ENCODE data around the gene IMPDH2. TPM values are rescaled to one million over a fixed set of nuclear protein-coding genes. Genes with fewer than 3 reads are reported as not detected.
"Not testable (repeated sequence)": the region's sequence is repeated elsewhere in the genome, so short reads cannot be mapped to it uniquely, and the experiment has no call there.

The IMPDH2 gene
- total RNA-seq, 2 donors from 2014 or later, result 198 to 454 TPM

DNA sequence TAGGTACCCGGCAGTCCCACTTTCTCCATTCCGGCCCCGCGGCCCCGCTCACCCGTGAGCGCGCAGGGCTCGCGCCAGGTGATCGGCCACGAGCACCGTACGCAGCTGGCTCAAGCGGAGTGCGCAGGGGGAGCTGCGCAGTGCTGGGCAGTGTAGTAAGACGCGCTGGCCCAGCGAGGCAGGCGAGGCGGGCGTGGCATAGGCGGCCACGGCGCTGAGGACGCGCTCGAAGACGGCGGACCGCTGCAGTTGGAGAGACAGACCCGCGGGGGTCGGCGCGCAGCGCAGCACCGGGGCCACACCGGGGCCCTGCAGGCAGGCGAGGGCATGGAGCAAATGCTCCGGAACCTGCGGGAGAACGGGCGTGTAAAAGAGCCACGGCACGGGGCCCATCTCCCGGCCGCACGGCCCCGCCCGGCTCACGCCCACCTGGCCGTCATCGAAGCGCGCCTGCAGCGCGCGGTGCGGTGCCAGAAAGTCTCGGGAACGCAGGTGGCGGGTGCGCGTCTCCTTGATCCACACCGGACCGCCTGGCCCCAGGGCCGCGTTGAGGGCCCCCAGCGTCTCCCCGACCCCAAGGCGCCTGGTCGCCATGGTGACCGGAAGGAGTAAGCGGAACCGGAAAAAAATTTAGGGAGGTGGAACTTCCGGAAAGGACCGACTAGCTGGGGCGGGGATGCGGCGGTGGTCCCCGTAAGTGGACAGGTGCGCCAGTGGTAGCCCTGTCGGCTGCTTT is 11.1 kb downstream of the IMPDH2 start, which contains the start of gene DALRD3:
DALRD3 (minus strand) TSS at position 610 of the 736 bp plus-strand sequence; CDS start at position 594, 16 bp downstream.
- no peaks in the 10 kb centered on the region for H3K36me3 Mint-ChIP-seq
- peak; percentile 75 for DNase-seq (ENCODE audit: low spot score)
- H3K9me3 Mint-ChIP-seq, result no peaks in the 10 kb centered on the region
- peak within 1 kb of the TSS; percentile 93 for H3K4me3 Mint-ChIP-seq
- peaks cover 19 to 23% of the 10 kb centered on the region in 2 donors for H3K4me1 Mint-ChIP-seq (ENCODE audit: low read depth in 2 of 2)
- H3K27me3 Mint-ChIP-seq, result no peaks in the 10 kb centered on the region
- ATAC-seq, result peak; percentile 5 to 11
- H3K27ac Mint-ChIP-seq, result peak within 1 kb of the TSS; percentile 86 to 97

DNA sequence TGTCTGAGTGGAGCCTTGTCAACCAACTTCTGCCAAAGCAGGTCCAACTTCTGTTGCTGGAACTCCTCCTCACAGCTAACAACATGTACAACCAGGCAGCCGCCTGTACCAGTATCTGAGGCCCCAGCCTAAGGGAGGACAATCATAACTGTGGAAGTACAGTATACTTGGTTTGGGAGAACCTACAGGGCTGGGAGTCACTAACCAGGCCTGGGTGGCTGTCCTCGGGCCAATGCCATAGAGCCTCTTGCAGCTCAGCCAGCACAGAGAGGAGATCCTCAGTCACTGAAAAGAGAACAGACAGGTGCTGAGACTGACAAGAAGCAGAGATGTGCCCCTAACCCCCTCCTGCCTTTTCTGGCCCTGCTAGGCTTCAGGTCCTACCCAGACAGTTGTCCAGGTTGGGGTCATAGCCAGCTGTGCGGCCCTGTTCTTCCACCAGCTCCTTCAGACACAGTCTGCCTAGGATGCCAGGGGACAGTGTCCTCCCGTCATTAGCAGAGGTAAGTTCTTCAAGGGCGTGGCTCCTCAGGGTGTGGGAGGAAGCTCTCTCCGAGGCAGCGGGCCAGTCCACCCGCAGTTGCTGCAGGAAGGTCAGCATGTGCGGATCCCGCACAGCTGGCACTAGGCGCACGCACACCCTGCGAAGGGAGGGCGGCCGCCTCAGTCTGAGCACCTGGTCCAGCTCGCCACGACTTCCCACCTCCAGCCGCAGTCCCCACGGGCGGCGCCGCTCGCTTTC is 11.8 kb downstream of the IMPDH2 start:
- Mint-ChIP-seq H3K9me3 (no peaks in the 10 kb centered on the region), H3K27ac (no peak overlapping the region), H3K36me3 (no peaks in the 10 kb centered on the region), H3K4me1 (ENCODE audit: low read depth in 2 of 2) (peaks cover 16 to 18% of the 10 kb centered on the region in 2 donors), H3K27me3 (no peaks in the 10 kb centered on the region), H3K4me3 (peak overlapping the region; percentile 93)
- ATAC-seq (no peak), DNase-seq (ENCODE audit: low spot score) (no peak)

DNA sequence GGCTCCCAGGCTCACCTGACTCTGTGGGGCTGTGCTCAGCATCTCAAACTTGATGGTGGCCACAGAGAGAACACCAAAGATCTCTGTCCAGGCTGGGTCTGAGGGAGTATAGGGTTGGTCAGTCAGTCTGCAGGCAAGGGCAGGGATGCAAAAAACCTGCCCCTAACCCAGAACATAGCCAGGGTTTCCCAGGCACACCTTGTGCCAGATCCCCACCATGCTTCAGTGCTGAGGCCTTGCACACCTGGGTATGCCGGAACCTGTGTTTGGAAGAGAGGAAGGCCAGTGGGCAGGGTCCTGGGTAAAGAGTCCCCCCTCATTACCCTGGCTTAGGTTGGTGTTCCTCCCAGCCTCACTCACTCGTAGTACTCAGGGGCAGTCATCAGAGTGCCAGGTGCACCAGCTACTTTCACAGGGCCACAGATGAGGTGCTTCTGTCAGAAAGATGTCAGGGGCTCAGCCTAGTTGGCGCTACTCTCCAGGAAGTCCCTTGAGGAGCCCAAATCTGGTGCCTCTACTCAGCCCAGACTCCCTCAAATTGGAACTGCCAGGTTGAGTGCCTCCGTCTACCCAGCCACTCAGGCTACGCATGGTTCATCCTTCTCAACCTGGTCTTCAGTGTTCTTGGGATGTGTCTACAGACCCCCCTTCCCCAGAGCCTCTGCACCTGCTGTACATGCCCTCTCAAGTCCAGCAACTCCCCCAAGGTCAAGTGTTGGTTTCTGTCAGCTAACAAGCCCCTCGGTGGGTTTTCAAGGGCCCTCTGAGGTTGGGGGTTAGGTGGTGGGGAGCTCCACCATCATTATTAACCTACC is 12.6 kb downstream of the IMPDH2 start:
- H3K27me3 Mint-ChIP-seq, result no peaks in the 10 kb centered on the region
- H3K27ac Mint-ChIP-seq, result no peak overlapping the region
- ATAC-seq, result no peak
- H3K4me3 Mint-ChIP-seq, result no peak overlapping the region
- no peaks in the 10 kb centered on the region for H3K9me3 Mint-ChIP-seq
- H3K36me3 Mint-ChIP-seq, result no peaks in the 10 kb centered on the region
- peaks cover 16 to 20% of the 10 kb centered on the region in 2 donors for H3K4me1 Mint-ChIP-seq (ENCODE audit: low read depth in 2 of 2)
- no peak for DNase-seq (ENCODE audit: low spot score)

DNA sequence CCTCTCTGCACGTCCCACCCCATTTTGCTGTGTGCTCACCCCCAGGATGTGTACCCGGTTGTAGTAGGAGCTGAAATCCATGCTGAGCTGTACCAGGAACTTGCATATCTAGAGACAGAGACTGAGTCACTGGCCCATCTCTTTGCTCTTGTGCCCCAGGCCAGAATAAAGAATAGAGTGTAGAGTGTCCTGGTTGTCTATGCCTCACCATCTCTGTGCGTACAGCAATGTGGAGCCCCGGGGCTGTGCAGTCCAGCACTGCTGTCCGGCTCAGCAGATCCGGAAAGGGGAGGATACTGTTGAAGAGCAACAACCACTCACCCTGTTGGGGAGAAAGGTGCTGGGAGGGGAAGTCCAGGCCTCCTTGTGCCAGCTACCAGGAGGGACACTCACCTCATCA is 13.4 kb downstream of the IMPDH2 start:
- H3K4me1 Mint-ChIP-seq (ENCODE audit: low read depth in 2 of 2), result peaks cover 11 to 17% of the 10 kb centered on the region in 2 donors
- H3K27me3 Mint-ChIP-seq, result no peaks in the 10 kb centered on the region
- H3K27ac Mint-ChIP-seq, result no peak overlapping the region
- DNase-seq (ENCODE audit: low spot score), result no peak
- H3K4me3 Mint-ChIP-seq, result no peak overlapping the region
- no peak for ATAC-seq
- H3K36me3 Mint-ChIP-seq, result no peaks in the 10 kb centered on the region
- no peaks in the 10 kb centered on the region for H3K9me3 Mint-ChIP-seq

DNA sequence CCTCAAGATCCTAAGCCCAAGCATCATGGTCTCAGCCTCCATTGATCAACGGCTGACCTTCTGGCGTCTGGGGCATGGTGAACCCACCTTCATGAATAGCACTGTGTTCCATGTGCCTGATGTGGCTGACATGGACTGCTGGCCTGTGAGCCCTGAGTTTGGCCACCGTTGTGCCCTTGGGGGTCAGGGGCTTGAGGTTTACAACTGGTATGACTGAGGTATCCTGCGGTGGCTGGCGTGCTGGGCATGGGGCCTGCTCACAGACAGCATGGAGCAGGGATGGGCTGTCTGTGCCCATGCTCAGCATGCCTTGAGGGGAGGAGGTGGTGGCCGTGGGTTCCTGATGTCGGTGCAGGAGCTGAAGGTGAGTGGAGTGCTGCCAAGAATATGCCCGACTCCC is 14.1 kb downstream of the IMPDH2 start:
- ATAC-seq, result no peak
- no peak overlapping the region for H3K4me3 Mint-ChIP-seq
- no peaks in the 10 kb centered on the region for H3K36me3 Mint-ChIP-seq
- H3K27me3 Mint-ChIP-seq, result no peaks in the 10 kb centered on the region
- H3K9me3 Mint-ChIP-seq, result no peaks in the 10 kb centered on the region
- DNase-seq (ENCODE audit: low spot score), result no peak
- no peak overlapping the region for H3K27ac Mint-ChIP-seq
- peaks cover 11 to 17% of the 10 kb centered on the region in 2 donors for H3K4me1 Mint-ChIP-seq (ENCODE audit: low read depth in 2 of 2)

DNA sequence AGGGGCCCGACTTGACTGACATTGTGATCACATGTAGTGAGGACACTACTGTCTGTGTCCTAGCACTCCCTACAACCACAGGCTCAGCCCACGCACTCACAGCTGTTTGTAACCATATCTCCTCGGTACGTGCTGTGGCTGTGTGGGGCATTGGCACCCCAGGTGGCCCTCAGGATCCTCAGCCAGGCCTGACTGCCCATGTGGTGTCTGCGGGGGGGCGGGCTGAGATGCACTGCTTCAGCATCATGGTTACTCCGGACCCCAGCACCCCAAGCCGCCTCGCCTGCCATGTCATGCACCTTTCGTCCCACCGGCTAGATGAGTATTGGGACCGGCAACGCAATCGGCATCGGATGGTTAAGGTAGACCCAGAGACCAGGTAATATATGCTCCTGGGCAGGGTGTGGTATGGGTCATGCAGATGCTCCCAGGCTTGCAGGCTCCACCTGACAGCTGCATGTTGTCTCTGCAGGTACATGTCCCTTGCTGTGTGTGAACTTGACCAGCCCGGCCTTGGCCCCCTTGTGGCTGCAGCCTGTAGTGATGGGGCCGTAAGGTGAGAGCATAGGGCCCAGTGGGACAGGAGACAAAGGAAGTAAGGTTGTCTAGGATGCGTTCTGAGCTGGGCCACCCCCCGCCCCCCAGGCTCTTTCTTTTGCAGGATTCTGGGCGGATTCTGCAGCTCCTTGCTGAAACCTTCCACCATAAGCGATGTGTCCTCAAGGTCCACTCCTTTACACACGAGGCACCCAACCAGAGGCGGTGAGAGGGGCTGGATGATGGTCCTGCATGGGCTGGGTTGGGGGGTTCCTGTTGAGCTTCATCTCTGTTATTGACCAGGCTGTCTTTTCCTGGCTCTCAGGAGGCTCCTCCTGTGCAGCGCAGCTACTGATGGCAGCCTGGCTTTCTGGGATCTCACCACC is 15.2 kb downstream of the IMPDH2 start:
- DNase-seq (ENCODE audit: low spot score) (no peak), ATAC-seq (peak in 1 of 2 donors; percentile 22)
- H3K27me3 Mint-ChIP-seq, result no peaks in the 10 kb centered on the region
- H3K4me3 Mint-ChIP-seq, result no peak overlapping the region
- H3K27ac Mint-ChIP-seq, result no peak overlapping the region
- peaks cover 17 to 22% of the 10 kb centered on the region in 2 donors for H3K4me1 Mint-ChIP-seq (ENCODE audit: low read depth in 2 of 2)
- no peaks in the 10 kb centered on the region for H3K9me3 Mint-ChIP-seq
- H3K36me3 Mint-ChIP-seq, result no peaks in the 10 kb centered on the region

DNA sequence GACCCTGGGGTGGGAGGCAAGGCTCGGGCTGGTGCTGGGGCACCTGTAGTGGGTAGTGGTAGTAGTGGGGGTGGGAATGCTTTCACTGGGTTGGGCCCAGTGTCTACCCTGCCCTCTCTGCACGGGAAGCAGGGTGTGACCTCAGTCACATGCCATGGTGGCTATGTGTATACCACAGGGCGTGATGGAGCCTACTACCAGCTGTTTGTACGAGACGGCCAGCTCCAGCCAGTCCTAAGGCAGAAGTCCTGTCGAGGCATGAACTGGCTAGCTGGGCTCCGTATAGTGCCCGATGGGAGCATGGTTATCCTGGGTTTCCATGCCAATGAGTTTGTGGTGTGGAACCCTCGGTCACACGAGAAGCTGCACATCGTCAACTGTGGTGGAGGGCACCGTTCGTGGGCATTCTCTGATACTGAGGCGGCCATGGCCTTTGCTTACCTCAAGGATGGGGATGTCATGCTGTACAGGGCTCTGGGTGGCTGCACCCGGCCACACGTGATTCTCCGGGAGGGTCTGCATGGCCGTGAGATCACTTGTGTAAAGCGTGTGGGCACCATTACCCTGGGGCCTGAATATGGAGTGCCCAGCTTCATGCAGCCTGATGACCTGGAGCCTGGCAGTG is 16.0 kb downstream of the IMPDH2 start:
- ATAC-seq (no peak), DNase-seq (ENCODE audit: low spot score) (no peak)
- no peaks in the 10 kb centered on the region for H3K9me3 Mint-ChIP-seq
- H3K4me3 Mint-ChIP-seq, result no peak overlapping the region
- no peaks in the 10 kb centered on the region for H3K36me3 Mint-ChIP-seq
- H3K4me1 Mint-ChIP-seq (ENCODE audit: low read depth in 2 of 2), result peaks cover 17 to 24% of the 10 kb centered on the region in 2 donors
- no peak overlapping the region for H3K27ac Mint-ChIP-seq
- no peaks in the 10 kb centered on the region for H3K27me3 Mint-ChIP-seq

DNA sequence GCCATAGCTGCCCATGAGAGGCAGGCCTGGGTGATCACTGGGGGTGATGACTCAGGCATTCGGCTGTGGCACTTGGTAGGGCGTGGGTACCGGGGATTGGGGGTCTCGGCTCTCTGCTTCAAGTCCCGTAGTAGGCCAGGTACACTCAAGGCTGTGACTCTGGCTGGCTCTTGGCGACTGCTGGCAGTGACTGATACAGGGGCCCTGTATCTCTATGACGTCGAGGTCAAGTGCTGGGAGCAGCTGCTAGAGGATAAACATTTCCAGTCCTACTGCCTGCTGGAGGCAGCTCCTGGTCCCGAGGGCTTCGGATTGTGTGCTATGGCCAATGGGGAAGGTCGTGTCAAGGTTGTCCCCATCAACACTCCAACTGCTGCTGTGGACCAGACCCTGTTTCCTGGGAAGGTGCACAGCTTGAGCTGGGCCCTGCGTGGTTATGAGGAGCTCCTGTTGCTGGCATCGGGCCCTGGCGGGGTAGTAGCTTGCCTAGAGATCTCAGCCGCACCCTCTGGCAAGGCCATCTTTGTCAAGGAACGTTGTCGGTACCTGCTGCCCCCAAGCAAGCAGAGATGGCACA is 16.7 kb downstream of the IMPDH2 start:
- Mint-ChIP-seq H3K36me3 (no peaks in the 10 kb centered on the region), H3K4me1 (ENCODE audit: low read depth in 2 of 2) (peaks cover 22 to 24% of the 10 kb centered on the region in 2 donors), H3K4me3 (no peak overlapping the region), H3K9me3 (no peaks in the 10 kb centered on the region), H3K27me3 (no peaks in the 10 kb centered on the region), H3K27ac (peak overlapping the region in 1 of 2 donors; percentile 47)
- no peak for ATAC-seq
- no peak for DNase-seq (ENCODE audit: low spot score)

DNA sequence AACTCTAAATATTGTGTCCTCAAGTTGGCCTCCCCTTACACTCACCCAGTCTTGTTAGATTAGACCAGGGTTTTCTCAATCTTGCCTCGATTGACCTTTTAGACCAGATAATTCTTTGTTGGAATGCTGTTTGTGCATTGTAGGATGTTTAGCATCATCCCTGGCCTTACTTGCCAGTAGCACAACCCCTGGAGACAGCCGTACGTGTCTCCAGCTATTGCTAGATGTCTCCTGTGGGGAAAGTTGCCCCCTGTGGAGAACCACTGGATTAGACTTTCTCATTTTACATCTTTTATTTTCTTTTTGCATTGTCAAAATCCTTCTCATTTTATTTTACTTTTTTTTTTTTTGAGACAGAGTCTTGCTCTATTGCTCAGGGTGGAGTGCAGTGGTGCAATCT is 19.8 kb downstream of the IMPDH2 start:
- Mint-ChIP-seq H3K27me3 (no peaks in the 10 kb centered on the region), H3K4me3 (peak overlapping the region; percentile 99), H3K27ac (peak overlapping the region in 1 of 2 donors; percentile 100), H3K36me3 (no peaks in the 10 kb centered on the region), H3K4me1 (ENCODE audit: low read depth in 2 of 2) (peaks cover 24 to 26% of the 10 kb centered on the region in 2 donors), H3K9me3 (no peaks in the 10 kb centered on the region)
- DNase-seq (ENCODE audit: low spot score) (no peak), ATAC-seq (no peak)

DNA sequence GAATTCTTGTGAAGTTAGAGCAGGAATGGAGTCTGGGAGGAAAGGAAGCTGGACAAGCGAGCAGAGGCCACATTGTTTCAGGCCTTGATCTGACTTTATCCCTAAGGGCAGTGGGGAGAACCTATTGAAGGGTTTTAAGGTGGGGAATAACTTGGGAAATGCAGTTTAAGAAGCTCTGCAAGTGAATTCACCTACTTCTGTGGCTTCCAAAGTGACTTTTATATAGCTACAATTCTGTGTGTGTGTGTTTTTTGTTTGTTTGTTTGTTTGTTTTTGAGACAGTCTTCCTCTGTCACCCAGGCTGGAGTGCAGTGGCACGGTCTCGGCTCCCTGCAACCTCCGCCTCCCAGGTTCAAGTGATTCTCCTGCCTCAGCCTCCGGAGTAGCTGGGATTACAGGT is 20.6 kb downstream of the IMPDH2 start:
- H3K4me1 Mint-ChIP-seq (ENCODE audit: low read depth in 2 of 2), result peaks cover 24 to 26% of the 10 kb centered on the region in 2 donors
- not testable (repeated sequence) for ATAC-seq; DNase-seq (ENCODE audit: low spot score); H3K27me3 Mint-ChIP-seq; H3K9me3 Mint-ChIP-seq; H3K36me3 Mint-ChIP-seq
- H3K4me3 Mint-ChIP-seq, result peak overlapping the region; percentile 99
- peak overlapping the region; percentile 99 to 100 for H3K27ac Mint-ChIP-seq

DNA sequence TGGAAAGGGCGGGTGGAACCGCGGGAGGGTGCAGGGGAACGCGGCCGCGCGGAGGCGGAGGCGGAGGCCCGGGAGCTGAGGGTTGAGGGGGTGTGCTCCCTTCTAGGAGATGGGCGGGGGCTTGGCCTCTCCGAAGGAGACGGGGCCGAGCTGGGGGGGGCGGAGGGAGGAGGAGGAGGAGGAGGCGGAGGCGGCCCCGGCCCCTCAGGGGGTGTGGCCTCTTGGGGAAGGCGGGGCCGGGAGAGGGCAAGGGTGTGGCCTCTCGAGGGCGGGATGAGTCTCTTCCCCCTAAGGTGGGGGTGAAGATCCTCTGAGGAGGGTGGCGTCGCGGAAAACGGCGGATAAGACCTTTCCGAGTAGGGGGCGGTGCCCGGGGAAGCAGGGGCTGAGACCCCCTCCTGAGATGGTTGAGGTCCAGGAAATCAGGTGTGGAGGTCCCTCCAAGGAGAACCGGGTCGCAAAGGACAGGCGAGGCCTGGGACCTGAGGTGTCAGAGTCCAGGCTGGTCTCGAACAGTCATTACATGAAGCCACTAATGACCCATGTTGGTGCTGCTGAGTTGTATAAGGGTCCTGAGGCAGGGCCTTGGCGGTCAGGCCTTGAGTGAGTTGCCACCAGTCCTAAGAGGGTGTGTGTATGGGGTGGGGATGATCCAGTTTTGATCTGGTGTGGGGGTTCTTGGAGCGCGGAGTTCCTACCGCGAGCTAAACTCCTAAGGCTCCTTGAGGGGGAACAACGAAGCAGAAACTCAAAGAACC is 21.2 kb downstream of the IMPDH2 start:
- H3K36me3 Mint-ChIP-seq, result no peaks in the 10 kb centered on the region
- no peaks in the 10 kb centered on the region for H3K9me3 Mint-ChIP-seq
- DNase-seq (ENCODE audit: low spot score), result peak; percentile 91
- peak; percentile 80 to 82 for ATAC-seq
- H3K27ac Mint-ChIP-seq, result peak overlapping the region; percentile 99 to 100
- peaks cover 24 to 26% of the 10 kb centered on the region in 2 donors for H3K4me1 Mint-ChIP-seq (ENCODE audit: low read depth in 2 of 2)
- H3K4me3 Mint-ChIP-seq, result peak overlapping the region; percentile 99
- no peaks in the 10 kb centered on the region for H3K27me3 Mint-ChIP-seq
